Activated T-helper 17 cell treated with anti-CD3 and anti-CD28 coated beads, Interleukin-2, amount 50 U/mL, for 72 hours (primary cell): Measurements from ENCODE around the gene SERPINI2. TPM values are rescaled to one million over a fixed set of nuclear protein-coding genes. Genes with fewer than 3 reads are reported as not detected.

ENCODE experiments used
- ATAC-seq: fragments of 150-1000 bp; cut with Tn5 transposase; replicated peaks from 2 replicates; pipeline ENCODE4 v1.10.0; 2021; ENCODE audit warnings: mild to moderate bottlenecking, moderate library complexity
- H3K27ac Mint-ChIP-seq: one replicate; pipeline ENCODE4 v1.8.0; 2022; ENCODE audit warnings: mixed read lengths
- H3K27me3 Mint-ChIP-seq: one replicate; pipeline ENCODE4 v1.8.0; 2022; ENCODE audit warnings: mixed read lengths
- H3K36me3 Mint-ChIP-seq: one replicate; pipeline ENCODE4 v1.8.0; 2022; ENCODE audit warnings: low read depth, mild to moderate bottlenecking, mixed read lengths
- H3K4me1 Mint-ChIP-seq: one replicate; pipeline ENCODE4 v1.8.0; 2022; ENCODE audit warnings: mixed read lengths
- H3K4me3 Mint-ChIP-seq: one replicate; pipeline ENCODE4 v1.8.0; 2022; ENCODE audit warnings: mild to moderate bottlenecking, mixed read lengths
- H3K9me3 Mint-ChIP-seq: one replicate; pipeline ENCODE4 v1.8.0; 2022; ENCODE audit warnings: mixed read lengths
- total RNA-seq, 2 donors: library from RNA; stranded (reverse); gene quantifications; one replicate each; pipeline ENCODE4 v1.2.3, GENCODE V29; 2022

Gene SERPINI2
- not detected for total RNA-seq

GRCh38 chr3:167473863-167474262, at the start of gene SERPINI2:
Gene SERPINI2 (minus strand): TSS chr3:167474042. CDS start chr3:167471834, 2,208 bp downstream.
- H3K36me3 Mint-ChIP-seq = no peaks in the 10 kb centered on the region
- H3K4me3 Mint-ChIP-seq = no peak within 1 kb of the TSS
- H3K27me3 Mint-ChIP-seq = no peaks in the 10 kb centered on the region
- no peaks in the 10 kb centered on the region for H3K9me3 Mint-ChIP-seq
- H3K27ac Mint-ChIP-seq = no peak within 1 kb of the TSS
- no peaks in the 10 kb centered on the region for H3K4me1 Mint-ChIP-seq
- ATAC-seq = no peak

- Mint-ChIP-seq H3K27ac (no peak overlapping the region), H3K4me1 (no peaks in the 10 kb centered on the region), H3K36me3 (no peaks in the 10 kb centered on the region), H3K9me3 (no peaks in the 10 kb centered on the region), H3K4me3 (no peak overlapping the region), H3K27me3 (peaks cover 2% of the 10 kb centered on the region)
- ATAC-seq = no peak
Observed at GRCh38 chr3:167521006-167521355, 47.1 kb upstream of the SERPINI2 start.

- Mint-ChIP-seq H3K36me3 (no peaks in the 10 kb centered on the region), H3K4me3 (no peak overlapping the region), H3K27me3 (peaks cover 2% of the 10 kb centered on the region), H3K27ac (no peak overlapping the region), H3K9me3 (peaks cover 3% of the 10 kb centered on the region), H3K4me1 (no peaks in the 10 kb centered on the region)
- ATAC-seq = no peak
Observed at GRCh38 chr3:167520266-167521005, 46.6 kb upstream of the SERPINI2 start.

GRCh38 chr3:167507954-167508353, 34.1 kb upstream of the SERPINI2 start:
- no peaks in the 10 kb centered on the region for H3K9me3 Mint-ChIP-seq
- no peaks in the 10 kb centered on the region for H3K27me3 Mint-ChIP-seq
- no peak overlapping the region for H3K27ac Mint-ChIP-seq
- no peak overlapping the region for H3K4me3 Mint-ChIP-seq
- no peaks in the 10 kb centered on the region for H3K4me1 Mint-ChIP-seq
- no peaks in the 10 kb centered on the region for H3K36me3 Mint-ChIP-seq
- no peak for ATAC-seq

GRCh38 chr3:167502401-167502800, 28.6 kb upstream of the SERPINI2 start:
- no peaks in the 10 kb centered on the region for H3K27me3 Mint-ChIP-seq
- ATAC-seq = no peak

GRCh38 chr3:167501941-167502340, 28.1 kb upstream of the SERPINI2 start:
- no peak overlapping the region for H3K4me3 Mint-ChIP-seq

More at GRCh38 chr3:167502401-167502800, 28.6 kb upstream of the SERPINI2 start:
- H3K4me1 Mint-ChIP-seq = no peaks in the 10 kb centered on the region
- no peak overlapping the region for H3K4me3 Mint-ChIP-seq
- H3K9me3 Mint-ChIP-seq = no peaks in the 10 kb centered on the region
- H3K27ac Mint-ChIP-seq = no peak overlapping the region
- H3K36me3 Mint-ChIP-seq = no peaks in the 10 kb centered on the region

GRCh38 chr3:167497903-167498302, 24.1 kb upstream of the SERPINI2 start:
- H3K36me3 Mint-ChIP-seq = no peaks in the 10 kb centered on the region
- H3K9me3 Mint-ChIP-seq = no peaks in the 10 kb centered on the region
- H3K27ac Mint-ChIP-seq = no peak overlapping the region
- no peak for ATAC-seq
- H3K4me3 Mint-ChIP-seq = no peak overlapping the region
- no peaks in the 10 kb centered on the region for H3K27me3 Mint-ChIP-seq
- no peaks in the 10 kb centered on the region for H3K4me1 Mint-ChIP-seq

More at GRCh38 chr3:167501941-167502340, 28.1 kb upstream of the SERPINI2 start:
- no peak for ATAC-seq
- H3K36me3 Mint-ChIP-seq = no peaks in the 10 kb centered on the region
- H3K4me1 Mint-ChIP-seq = no peaks in the 10 kb centered on the region
- H3K27ac Mint-ChIP-seq = no peak overlapping the region
- no peaks in the 10 kb centered on the region for H3K27me3 Mint-ChIP-seq
- no peaks in the 10 kb centered on the region for H3K9me3 Mint-ChIP-seq

GRCh38 chr3:167493244-167493643, 19.4 kb upstream of the SERPINI2 start:
- H3K27me3 Mint-ChIP-seq = no peaks in the 10 kb centered on the region
- H3K9me3 Mint-ChIP-seq = no peaks in the 10 kb centered on the region

GRCh38 chr3:167491621-167492020, 17.8 kb upstream of the SERPINI2 start:
- no peak overlapping the region for H3K4me3 Mint-ChIP-seq
- no peaks in the 10 kb centered on the region for H3K4me1 Mint-ChIP-seq

More at GRCh38 chr3:167493244-167493643, 19.4 kb upstream of the SERPINI2 start:
- no peaks in the 10 kb centered on the region for H3K4me1 Mint-ChIP-seq
- H3K36me3 Mint-ChIP-seq = no peaks in the 10 kb centered on the region
- ATAC-seq = no peak
- H3K4me3 Mint-ChIP-seq = no peak overlapping the region
- no peak overlapping the region for H3K27ac Mint-ChIP-seq

GRCh38 chr3:167489571-167489970, 15.7 kb upstream of the SERPINI2 start:
- H3K27ac Mint-ChIP-seq = no peak overlapping the region
- no peak overlapping the region for H3K4me3 Mint-ChIP-seq
- H3K27me3 Mint-ChIP-seq = no peaks in the 10 kb centered on the region
- no peaks in the 10 kb centered on the region for H3K9me3 Mint-ChIP-seq
- H3K36me3 Mint-ChIP-seq = no peaks in the 10 kb centered on the region
- H3K4me1 Mint-ChIP-seq = no peaks in the 10 kb centered on the region
- ATAC-seq = no peak

More at GRCh38 chr3:167491621-167492020, 17.8 kb upstream of the SERPINI2 start:
- no peaks in the 10 kb centered on the region for H3K36me3 Mint-ChIP-seq
- no peaks in the 10 kb centered on the region for H3K9me3 Mint-ChIP-seq
- H3K27ac Mint-ChIP-seq = no peak overlapping the region
- H3K27me3 Mint-ChIP-seq = no peaks in the 10 kb centered on the region
- ATAC-seq = no peak

- ATAC-seq = no peak
- Mint-ChIP-seq H3K4me1 (no peaks in the 10 kb centered on the region), H3K9me3 (no peaks in the 10 kb centered on the region), H3K27ac (no peak overlapping the region), H3K27me3 (no peaks in the 10 kb centered on the region), H3K4me3 (no peak overlapping the region), H3K36me3 (no peaks in the 10 kb centered on the region)
Observed at GRCh38 chr3:167487556-167487955, 13.7 kb upstream of the SERPINI2 start.

GRCh38 chr3:167484551-167484950, 10.7 kb upstream of the SERPINI2 start:
- Mint-ChIP-seq H3K4me1 (no peaks in the 10 kb centered on the region), H3K27me3 (no peaks in the 10 kb centered on the region), H3K4me3 (no peak overlapping the region), H3K36me3 (no peaks in the 10 kb centered on the region), H3K9me3 (peaks cover 4% of the 10 kb centered on the region), H3K27ac (no peak overlapping the region)
- no peak for ATAC-seq

GRCh38 chr3:167483708-167484475, 10.1 kb upstream of the SERPINI2 start:
- H3K9me3 Mint-ChIP-seq = peaks cover 4% of the 10 kb centered on the region
- no peaks in the 10 kb centered on the region for H3K27me3 Mint-ChIP-seq
- no peak for ATAC-seq
- no peak overlapping the region for H3K27ac Mint-ChIP-seq
- no peak overlapping the region for H3K4me3 Mint-ChIP-seq
- H3K36me3 Mint-ChIP-seq = no peaks in the 10 kb centered on the region
- H3K4me1 Mint-ChIP-seq = no peaks in the 10 kb centered on the region

GRCh38 chr3:167481164-167481563, 7.3 kb upstream of the SERPINI2 start:
- Mint-ChIP-seq H3K27me3 (no peaks in the 10 kb centered on the region), H3K9me3 (peaks cover 4% of the 10 kb centered on the region), H3K36me3 (no peaks in the 10 kb centered on the region), H3K27ac (no peak overlapping the region), H3K4me1 (no peaks in the 10 kb centered on the region), H3K4me3 (no peak overlapping the region)
- no peak for ATAC-seq

- Mint-ChIP-seq H3K4me1 (no peaks in the 10 kb centered on the region), H3K36me3 (no peaks in the 10 kb centered on the region)
- ATAC-seq = no peak
Observed at GRCh38 chr3:167480748-167481147, 6.9 kb upstream of the SERPINI2 start.

More at GRCh38 chr3:167480748-167481147, 6.9 kb upstream of the SERPINI2 start:
- H3K9me3 Mint-ChIP-seq = peaks cover 4% of the 10 kb centered on the region
- no peak overlapping the region for H3K27ac Mint-ChIP-seq
- H3K4me3 Mint-ChIP-seq = no peak overlapping the region
- H3K27me3 Mint-ChIP-seq = no peaks in the 10 kb centered on the region
